Heart left ventricle (tissue), 16 donors: ENCODE results near the gene SBSN. TPM values are rescaled to one million over a fixed set of nuclear protein-coding genes. Genes with fewer than 3 reads are reported as not detected.

Experiments used
- ATAC-seq, 4 donors: fragments of 200-7000 bp; cut with Tn5 transposase; one replicate each; pipeline ENCODE4 v1.9.1; 2020 to 2022; ENCODE audit warnings: moderate library complexity in 4 of 4, mild to moderate bottlenecking in 3 of 4, moderate number of reproducible peaks in 1 of 4
- DNase-seq, 5 donors: peaks; one replicate each; pipeline ENCODE4 v3.0.0-alpha.2; 2020
- H3K27ac ChIP-seq, 12 donors: fragments of 200-600 bp; sonication (generic) in 4 of 12; one replicate each; pipeline versions ENCODE4 v1.5.0 to v1.8.0; 2016 to 2022; ENCODE audit warnings: mild to moderate bottlenecking in 2 of 12
- H3K27me3 ChIP-seq, 9 donors: fragments of 200-600 bp; sonication (generic) in 2 of 9; one replicate each; pipeline versions ENCODE4 v1.5.1 to v1.8.0; 2016 to 2022; ENCODE audit warnings: mild to moderate bottlenecking in 3 of 9
- H3K36me3 ChIP-seq, 9 donors: fragments of 200-600 bp; sonication (generic) in 2 of 9; one replicate each; pipeline versions ENCODE4 v1.5.0 to v1.8.0; 2018 to 2022; ENCODE audit warnings: mild to moderate bottlenecking in 2 of 9
- H3K4me1 ChIP-seq, 12 donors: fragments of 200-600 bp; sonication (generic) in 4 of 12; one replicate each; pipeline versions ENCODE4 v1.5.0 to v1.8.0; 2016 to 2022; ENCODE audit warnings: mild to moderate bottlenecking in 3 of 12
- H3K4me3 ChIP-seq, 12 donors: fragments of 200-600 bp; sonication (generic) in 4 of 12; one replicate each; pipeline versions ENCODE4 v1.5.0 to v1.8.0; 2017 to 2022; ENCODE audit warnings: mild to moderate bottlenecking in 9 of 12, moderate library complexity in 4 of 12
- H3K9me3 ChIP-seq, 12 donors: fragments of 200-600 bp; sonication (generic) in 4 of 12; one replicate each; pipeline versions ENCODE4 v1.5.0 to v1.8.0; 2016 to 2022; ENCODE audit warnings: mild to moderate bottlenecking in 1 of 12
- POLR2A ChIP-seq, 2 donors: fragments of 450-650 bp; IDR thresholded peaks; one replicate each; pipeline ENCODE4 v1.6.1; 2017; ENCODE audit warnings: antibody characterized with exemption in 2 of 2, mild to moderate bottlenecking in 2 of 2, moderate library complexity in 2 of 2
- WGBS, 4 donors: extraction: QIAGEN DNeasy Blood & Tissue Kit in 2 of 4; methylation state at CpG; one replicate each; pipeline versions ENCODE4 v1.1.5 to v1.1.7; 2013 to 2018; 5-methylcytosine and 5-hydroxymethylcytosine counted together
- intact Hi-C, 10 donors: fragments of 100-400 bp; cut with DNase I; formaldehyde crosslinking; loops; one replicate each; pipeline versions ENCODE4 v1.11.1 to v1.14.2; 2022
- polyA plus RNA-seq, 2 donors: library from polyadenylated mRNA; stranded (reverse); fragments of 200-250 nt; gene quantifications; one replicate each; pipeline ENCODE4 v1.2.3, GENCODE V29; 2013
- total RNA-seq, 9 donors: library from RNA; depleted of rRNA in 2 of 9; stranded (reverse); fragments of >200 nt in 2 of 9; fragmentation: NEBNext Ultra II Directional in 3 of 9; extraction: Animal tissue kit (Norgen Biotek cat#: 25700) in 3 of 9; gene quantifications; one replicate each; pipeline versions ENCODE4 v1.1.0 to v1.2.4, GENCODE V29; 2016 to 2023
- TF ChIP-seq, protein P1 (sequence below), 12 donors: fragments of 200-600 bp; sonication (generic) in 4 of 12; IDR thresholded peaks; one replicate each; pipeline versions ENCODE4 v1.5.0 to v1.8.0; 2018 to 2022; ENCODE audit warnings: antibody characterized with exemption in 12 of 12, mild to moderate bottlenecking in 5 of 12
- donor health status: ischemic (EF 13 %, LVEDD 7.1; RV severe dilation, severe dysfunction).
- donor health status: healthy with polysubstance abuse.
- donor health status: DM: no; HTN: yes; CAD: no.
- donor health status: DM: no; HTN: no; CAD: no.
- donor health status: ischemic (EF 25% LVEDD 6.9; RV normal size, moderate dysfunction).
- donor health status: ischemic (EF 25% LVEDD 5.7; RV mildly dilated, moderate dysfunction).
- donor health status: healthy.
- donor health status: DM: yes; HTN: yes; CAD: no.
- donor health status: ischemic (EF 35%, LVEDD 5.7; RV mildly dilated, moderate dysfunction).
- donor health status: nonischemic (EF 11% LVEDD 7.7; RV severe dilation, severe dysfunction).
- donor health status: DM: yes; HTN: yes; CAD: no.
- donor health status: PGD.
- donor health status: ischemic (EF 29% LVEDD 5.4; RV normal size, mild dysfunction).
- donor health status: nonischemic (EF 23%, LVEDD 6.1; RV moderate dilation, normal function).

The SBSN gene
- total and polyA plus RNA-seq, 11 donors, result not detected

DNA sequence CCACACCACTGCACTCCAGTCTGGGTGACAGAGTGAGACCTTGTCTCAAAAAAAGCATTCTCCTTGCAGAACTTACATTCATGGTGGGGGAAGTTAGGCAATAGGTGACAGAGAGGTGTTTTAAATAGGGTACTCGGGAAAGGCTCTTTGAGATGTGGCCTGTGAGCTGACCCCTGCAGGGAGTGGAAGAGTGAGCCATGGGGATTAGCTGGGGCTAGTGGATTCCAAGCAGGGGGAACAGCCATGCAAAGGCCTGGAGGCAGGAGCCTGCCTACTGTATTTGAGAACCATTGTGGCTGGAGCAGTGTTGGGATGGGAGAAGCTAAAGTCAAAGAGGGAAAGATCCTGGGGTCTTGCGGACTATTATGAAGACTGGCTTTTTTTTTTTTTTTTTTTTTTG, 10.8 kb downstream of the SBSN start:
- 88 to 95% (median 89%) methylated on average over 2 of the region's 2 CpGs for WGBS, 4 donors
- Histone ChIP-seq H3K36me3 (no peaks in the 10 kb centered on the region), H3K9me3 (no peaks in the 10 kb centered on the region), H3K27ac (no peak overlapping the region), H3K4me1 (peaks cover 0 to 11% (median 0%) of the 10 kb centered on the region in 12 donors), H3K4me3 (no peak overlapping the region), H3K27me3 (peaks cover 0 to 21% (median 9%) of the 10 kb centered on the region in 9 donors)
- DNase-seq (no peak), ATAC-seq (no peak)
- intact Hi-C loops, result no loop called here
- no peak for TF ChIP-seq POLR2A (IDR thresholded peaks at IDR 0.05)
- TF ChIP-seq, protein P1, sequence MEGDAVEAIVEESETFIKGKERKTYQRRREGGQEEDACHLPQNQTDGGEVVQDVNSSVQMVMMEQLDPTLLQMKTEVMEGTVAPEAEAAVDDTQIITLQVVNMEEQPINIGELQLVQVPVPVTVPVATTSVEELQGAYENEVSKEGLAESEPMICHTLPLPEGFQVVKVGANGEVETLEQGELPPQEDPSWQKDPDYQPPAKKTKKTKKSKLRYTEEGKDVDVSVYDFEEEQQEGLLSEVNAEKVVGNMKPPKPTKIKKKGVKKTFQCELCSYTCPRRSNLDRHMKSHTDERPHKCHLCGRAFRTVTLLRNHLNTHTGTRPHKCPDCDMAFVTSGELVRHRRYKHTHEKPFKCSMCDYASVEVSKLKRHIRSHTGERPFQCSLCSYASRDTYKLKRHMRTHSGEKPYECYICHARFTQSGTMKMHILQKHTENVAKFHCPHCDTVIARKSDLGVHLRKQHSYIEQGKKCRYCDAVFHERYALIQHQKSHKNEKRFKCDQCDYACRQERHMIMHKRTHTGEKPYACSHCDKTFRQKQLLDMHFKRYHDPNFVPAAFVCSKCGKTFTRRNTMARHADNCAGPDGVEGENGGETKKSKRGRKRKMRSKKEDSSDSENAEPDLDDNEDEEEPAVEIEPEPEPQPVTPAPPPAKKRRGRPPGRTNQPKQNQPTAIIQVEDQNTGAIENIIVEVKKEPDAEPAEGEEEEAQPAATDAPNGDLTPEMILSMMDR (IDR thresholded peaks at IDR 0.05), result no peak

DNA sequence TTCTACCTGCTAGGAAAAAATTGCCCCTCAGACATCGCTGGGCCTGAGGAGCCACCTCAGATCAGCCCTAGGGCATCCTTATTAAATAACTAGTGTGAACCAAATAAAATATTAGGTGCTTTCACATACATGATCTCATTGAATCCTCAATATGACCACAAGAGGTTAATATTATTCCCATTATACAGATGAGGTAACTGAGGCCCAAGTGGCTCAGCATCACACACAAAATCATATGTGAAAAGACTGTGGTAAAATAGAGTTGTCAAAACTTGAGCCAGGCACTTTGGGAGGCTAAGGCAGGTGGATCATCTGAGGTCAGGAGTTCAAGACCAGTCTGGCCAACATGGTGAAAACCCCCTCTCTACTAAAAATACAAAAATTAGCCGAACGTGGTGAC, 11.8 kb downstream of the SBSN start:
- TF ChIP-seq, protein P1 (IDR thresholded peaks at IDR 0.05), result no peak
- no peak for TF ChIP-seq POLR2A (IDR thresholded peaks at IDR 0.05)
- Histone ChIP-seq H3K4me3 (no peak overlapping the region), H3K4me1 (peaks cover 0 to 11% (median 0%) of the 10 kb centered on the region in 12 donors), H3K27me3 (peaks cover 0 to 21% (median 9%) of the 10 kb centered on the region in 9 donors), H3K9me3 (no peaks in the 10 kb centered on the region), H3K36me3 (no peaks in the 10 kb centered on the region), H3K27ac (no peak overlapping the region)
- intact Hi-C loops, result no loop called here
- 81 to 90% (median 85%) methylated on average over 3 of the region's 3 CpGs for WGBS, 4 donors
- no peak for ATAC-seq
- no peak for DNase-seq

DNA sequence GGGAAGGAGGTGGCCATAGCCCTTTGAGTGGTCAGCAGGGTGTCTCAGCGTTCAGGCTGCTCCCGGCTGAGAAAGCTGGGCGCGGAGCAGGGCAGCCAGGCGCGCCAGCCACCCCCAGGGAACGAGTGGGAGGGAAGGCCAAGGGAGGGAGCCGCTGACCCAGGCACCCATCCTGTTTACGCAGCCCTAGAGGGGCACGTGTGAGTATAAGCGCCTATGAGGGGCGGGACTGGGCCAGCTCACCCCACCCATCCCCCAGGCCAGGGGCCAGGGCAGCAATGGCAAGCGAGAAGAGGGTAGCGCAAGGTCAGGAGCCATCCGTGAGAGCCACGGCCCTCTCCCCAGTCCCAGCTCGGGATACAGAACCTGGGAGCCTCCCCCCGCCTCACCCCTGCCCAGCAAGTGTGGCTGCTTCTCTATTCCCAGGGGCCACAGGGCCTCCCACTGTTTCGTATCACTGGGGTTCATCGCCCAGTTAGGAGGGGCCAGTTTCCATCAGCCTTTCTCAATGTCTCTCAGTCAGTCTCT, 13.8 kb downstream of the SBSN start:
- Histone ChIP-seq H3K4me3 (no peak overlapping the region), H3K9me3 (no peaks in the 10 kb centered on the region), H3K27me3 (peaks cover 0 to 39% (median 25%) of the 10 kb centered on the region in 9 donors), H3K27ac (no peak overlapping the region), H3K36me3 (no peaks in the 10 kb centered on the region), H3K4me1 (peaks cover 0 to 26% (median 9%) of the 10 kb centered on the region in 12 donors)
- WGBS, 4 donors, result 21 to 37% (median 33%) methylated on average over 16 to 20 of the region's 20 CpGs
- ATAC-seq, result no peak
- intact Hi-C loops, result loop anchor here in 1 of 10 donors (5.0 kb wide), 1 partner anchor 78 kb away; no protein-coding TSS in a partner anchor
- TF ChIP-seq, protein P1 (IDR thresholded peaks at IDR 0.05), result no peak
- TF ChIP-seq POLR2A (IDR thresholded peaks at IDR 0.05), result no peak
- no peak for DNase-seq

DNA sequence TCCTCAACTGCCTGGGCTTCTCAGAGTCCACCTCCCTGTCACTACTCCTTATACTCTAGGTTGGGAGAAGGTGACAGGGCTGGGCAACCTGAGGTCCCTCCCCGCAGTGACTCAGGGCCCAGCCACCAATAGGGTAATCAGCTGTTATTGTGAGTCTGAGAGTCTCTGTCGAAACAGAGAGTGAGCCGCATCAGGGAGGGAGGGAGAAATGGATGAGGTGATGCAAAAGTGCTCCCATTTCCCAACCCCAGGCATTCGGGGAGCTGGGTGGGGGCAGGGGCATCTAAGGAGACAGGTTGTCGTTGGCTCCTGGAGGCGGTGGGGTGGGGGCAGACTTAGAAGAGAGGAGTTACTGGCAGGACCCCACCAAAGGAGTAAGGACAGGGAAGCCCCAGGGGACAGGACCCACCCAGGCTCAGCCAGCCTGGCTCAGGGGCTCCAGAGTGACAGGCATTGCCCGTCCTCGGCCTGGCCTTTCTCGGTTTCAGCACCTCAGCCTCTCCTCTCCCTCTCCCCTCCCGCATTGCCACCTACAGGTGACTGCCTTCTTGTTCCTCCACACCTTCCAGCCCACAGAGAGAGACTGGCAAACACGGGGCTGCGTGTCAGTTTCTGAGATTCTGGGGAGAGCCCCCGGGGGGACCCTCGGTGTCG, 14.4 kb downstream of the SBSN start, which contains the start of gene DMKN:
DMKN (minus strand) TSS at position 22 of the 654 bp plus-strand sequence. CDS start 174 bp downstream, outside the sequence.
- H3K4me3 ChIP-seq, result no peak within 1 kb of the TSS
- H3K27ac ChIP-seq, result no peak within 1 kb of the TSS
- H3K36me3 ChIP-seq, result no peaks in the 10 kb centered on the region
- DNase-seq (no peak), ATAC-seq (no peak)
- 28 to 37% (median 34%) methylated on average over 14 to 15 of the region's 15 CpGs for WGBS, 4 donors
- TF ChIP-seq, protein P1 (IDR thresholded peaks at IDR 0.05), result no peak
- no peak for TF ChIP-seq POLR2A (IDR thresholded peaks at IDR 0.05)
- no peaks in the 10 kb centered on the region for H3K9me3 ChIP-seq
- peaks cover 0 to 26% (median 9%) of the 10 kb centered on the region in 12 donors for H3K4me1 ChIP-seq
- peaks cover 0 to 42% (median 27%) of the 10 kb centered on the region in 9 donors for H3K27me3 ChIP-seq
- intact Hi-C loops, result loop anchor here in 1 of 10 donors (5.0 kb wide), 1 partner anchor 79 kb away; no protein-coding TSS in a partner anchor
